ENCODE results near the gene FSTL4. TPM values are rescaled to one million over a fixed set of nuclear protein-coding genes. Genes with fewer than 3 reads are reported as not detected.

FSTL4 gene
- polyA plus RNA-seq, 1 of the 3 experiments (the other 2 are of a cell fraction), result not detected

- WGBS (ENCODE audit: low lambda C conversion rate), result 54% methylated on average over 6 of the region's 6 CpGs
- no peaks in the 10 kb centered on the region for H3K4me1 ChIP-seq (ENCODE audit: control insufficient read depth in 1 of 2, insufficient read depth in 2 of 2, low read depth in 1 of 2, low read length in 1 of 2)
- POLR2A ChIA-PET, result no interaction called here
- CTCF ChIA-PET, result interaction anchor here (0.8 to 1.5 kb wide), 4 partner anchors 256 to 613 kb away, joined by 3 to 4 read pairs (median 3); no protein-coding TSS in a partner anchor
- no peak for DNase-seq
- H3K36me3 ChIP-seq (replicated peaks in 1 of 2; ENCODE audit: control insufficient read depth in 1 of 2, insufficient read depth in 2 of 2, low read length in 1 of 2), result no peaks in the 10 kb centered on the region
- H3F3A ChIP-seq (replicated peaks; ENCODE audit: insufficient read depth), result no peaks in the 10 kb centered on the region
- no peak overlapping the region for H3K4me2 ChIP-seq
- H2AFZ ChIP-seq (ENCODE audit: low read depth), result no peak overlapping the region
- no peaks in the 10 kb centered on the region for H3K79me2 ChIP-seq (ENCODE audit: insufficient read depth)
- peaks cover 8% of the 10 kb centered on the region; the same call in 1 of the 2 replicates for H3K27me3 ChIP-seq (ENCODE audit: insufficient read depth)
- H3K27ac ChIP-seq (ENCODE audit: low read depth in 2 of 2, low read length in 1 of 2), result no peak overlapping the region
- no peaks in the 10 kb centered on the region for H3K9me3 ChIP-seq
- TF ChIP-seq FOSL2 (IDR thresholded peaks at IDR 0.05; ENCODE audit: borderline replicate concordance, low read depth) (no peak), GATA2 (CRISPR knock-in tag; IDR thresholded peaks at IDR 0.05) (no peak), FOXJ3 (CRISPR knock-in tag; IDR thresholded peaks at IDR 0.05) (no peak), NRF1 (IDR thresholded peaks at IDR 0.05; ENCODE audit: low read depth, low read length) (no peak), GABPA (IDR thresholded peaks at IDR 0.05; ENCODE audit: low read depth) (no peak), FOXM1 (IDR thresholded peaks at IDR 0.05; ENCODE audit: low read depth) (no peak)
- no peaks in the 10 kb centered on the region for H3K9me2 ChIP-seq
- no peak overlapping the region for H3K9ac ChIP-seq
- H4K20me1 ChIP-seq (ENCODE audit: insufficient read depth), result no peaks in the 10 kb centered on the region
- H3K4me3 ChIP-seq (ENCODE audit: low read depth in 2 of 2, low read length in 1 of 2), result no peak overlapping the region
Observed at GRCh38 chr5:133367071-133367786, 245.1 kb downstream of the FSTL4 start.

- Histone ChIP-seq H3K4me3 (ENCODE audit: low read depth in 2 of 2, low read length in 1 of 2) (no peak overlapping the region), H3K27me3 (ENCODE audit: insufficient read depth) (peaks cover 8% of the 10 kb centered on the region; the same call in 1 of the 2 replicates), H3K9me3 (no peaks in the 10 kb centered on the region), H3K9ac (no peak overlapping the region), H2AFZ (ENCODE audit: low read depth) (no peak overlapping the region), H3K4me2 (no peak overlapping the region), H3K9me2 (no peaks in the 10 kb centered on the region), H3K36me3 (replicated peaks in 1 of 2; ENCODE audit: control insufficient read depth in 1 of 2, insufficient read depth in 2 of 2, low read length in 1 of 2) (no peaks in the 10 kb centered on the region), H4K20me1 (ENCODE audit: insufficient read depth) (no peaks in the 10 kb centered on the region), H3K79me2 (ENCODE audit: insufficient read depth) (no peaks in the 10 kb centered on the region), H3K27ac (ENCODE audit: low read depth in 2 of 2, low read length in 1 of 2) (no peak overlapping the region), H3K4me1 (ENCODE audit: control insufficient read depth in 1 of 2, insufficient read depth in 2 of 2, low read depth in 1 of 2, low read length in 1 of 2) (no peaks in the 10 kb centered on the region), H3F3A (replicated peaks; ENCODE audit: insufficient read depth) (no peaks in the 10 kb centered on the region)
- DNase-seq, result no peak
- TF ChIP-seq EZH2phosphoT487 (IDR thresholded peaks at IDR 0.05; ENCODE audit: borderline replicate concordance, low read depth) (no peak), MAX (IDR thresholded peaks at IDR 0.05; ENCODE audit: low read depth) (no peak), MXI1 (IDR thresholded peaks at IDR 0.05; ENCODE audit: low read depth, low read length) (no peak), EP300 (IDR thresholded peaks at IDR 0.05; ENCODE audit: borderline replicate concordance in 1 of 2, low read depth in 1 of 2, low read length in 1 of 2) (no peak), ELF1 (IDR thresholded peaks at IDR 0.05) (no peak), RAD21 (IDR thresholded peaks at IDR 0.05; ENCODE audit: low read length) (no peak), SIN3A (IDR thresholded peaks at IDR 0.05; ENCODE audit: borderline replicate concordance, low read depth, low read length) (no peak)
- 74% methylated on average over 6 of the region's 6 CpGs for WGBS (ENCODE audit: low lambda C conversion rate)
- POLR2A ChIA-PET, result no interaction called here
- CTCF ChIA-PET, result interaction anchor here (1.0 to 1.6 kb wide), 4 partner anchors 241 to 613 kb away, joined by 3 to 8 read pairs (median 4); no protein-coding TSS in a partner anchor
Observed at GRCh38 chr5:133366438-133366837, 245.9 kb downstream of the FSTL4 start.

All from SK-N-SH (cell line).